SK-N-SH (cell line): Measurements from ENCODE around the gene NAA38. TPM values are rescaled to one million over a fixed set of nuclear protein-coding genes. Genes with fewer than 3 reads are reported as not detected.

Experiments used
- CTCF ChIA-PET: fragments of 300-600, 350-600 bp; formaldehyde crosslinking; extraction: SDS; loops from one replicate; lab custom pipeline; 2021; lab: Yijun Ruan, JAX
- POLR2A ChIA-PET: fragments of 350-600 bp; sonication (Branson Sonifier 250); formaldehyde crosslinking; extraction: SDS; loops from one replicate; lab custom pipeline; 2020; ENCODE audit warnings: antibody characterized with exemption, inconsistent platforms; lab: Yijun Ruan, JAX
- DNase-seq: peaks from one replicate; pipeline ENCODE4 v3.0.0; 2012
- H2AFZ ChIP-seq: fragments of 200-600 bp; sonication (generic); 2 replicates; pipeline ENCODE4 v1.8.1; 2016; ENCODE audit warnings: antibody characterized with exemption, mild to moderate bottlenecking, low read depth
- H3F3A ChIP-seq: fragments of 200-600 bp; sonication (generic); replicated peaks from 2 replicates; pipeline ENCODE3; 2016; ENCODE audit warnings: antibody characterized with exemption, mild to moderate bottlenecking; ENCODE audit not compliant: insufficient read depth
- H3K27ac ChIP-seq, 2 experiments: fragments of 200-500 bp in 1 of 2; fragments of 200-600 bp in 1 of 2; sonication (Bioruptor generic) in 1 of 2; sonication (generic), shearing (Covaris generic) in 1 of 2; 2 replicates each; pipeline versions ENCODE4 v1.5.1 to v1.6.1; 2014 to 2016; ENCODE audit warnings: low read depth in 2 of 2, inconsistent platforms in 1 of 2, low read length in 1 of 2, mild to moderate bottlenecking in 1 of 2, mixed read lengths in 1 of 2
- H3K27me3 ChIP-seq: fragments of 200-600 bp; sonication (generic), shearing (Covaris generic); 2 replicates; pipeline ENCODE4 v1.6.1; 2016; ENCODE audit warnings: mixed run types; ENCODE audit not compliant: insufficient read depth
- H3K36me3 ChIP-seq, 2 experiments: fragments of 200-500 bp in 1 of 2; fragments of 200-600 bp in 1 of 2; sonication (Bioruptor generic) in 1 of 2; sonication (generic) in 1 of 2; replicated peaks in 1 of 2; 2 replicates each; pipeline versions ENCODE3 to v1.5.1; 2014 to 2016; ENCODE audit warnings: low read length in 1 of 2, mild to moderate bottlenecking in 1 of 2; ENCODE audit not compliant: insufficient read depth in 2 of 2, control insufficient read depth in 1 of 2
- H3K4me1 ChIP-seq, 2 experiments: fragments of 200-500 bp in 1 of 2; fragments of 200-600 bp in 1 of 2; sonication (Bioruptor generic) in 1 of 2; sonication (generic), shearing (Covaris generic) in 1 of 2; 2 replicates each; pipeline versions ENCODE4 v1.5.1 to v1.6.1; 2014 to 2016; ENCODE audit warnings: low read depth in 1 of 2, low read length in 1 of 2, mixed run types in 1 of 2; ENCODE audit not compliant: insufficient read depth in 2 of 2, control insufficient read depth in 1 of 2
- H3K4me2 ChIP-seq: fragments of 200-600 bp; sonication (generic), shearing (Covaris generic); 2 replicates; pipeline ENCODE4 v1.6.1; 2017; ENCODE audit warnings: mixed run types
- H3K4me3 ChIP-seq, 2 experiments: fragments of 200-500 bp in 1 of 2; fragments of 200-600 bp in 1 of 2; sonication (Bioruptor generic) in 1 of 2; sonication (generic), shearing (Covaris generic) in 1 of 2; 2 replicates each; pipeline versions ENCODE4 v1.5.1 to v1.8.1; 2014 to 2016; ENCODE audit warnings: low read depth in 2 of 2, inconsistent platforms in 1 of 2, low read length in 1 of 2, mild to moderate bottlenecking in 1 of 2, mixed read lengths in 1 of 2, moderate library complexity in 1 of 2
- H3K79me2 ChIP-seq: fragments of 200-600 bp; sonication (generic); 2 replicates; pipeline ENCODE4 v1.8.1; 2017; ENCODE audit warnings: mild to moderate bottlenecking; ENCODE audit not compliant: insufficient read depth
- H3K9ac ChIP-seq: fragments of 200-600 bp; sonication (generic); 2 replicates; pipeline ENCODE4 v1.6.1; 2017; ENCODE audit warnings: mixed run types
- H3K9me2 ChIP-seq: fragments of 200-600 bp; sonication (generic); 2 replicates; pipeline ENCODE4 v1.6.1; 2017; ENCODE audit warnings: mixed run types
- H3K9me3 ChIP-seq: fragments of 200-600 bp; sonication (generic); 2 replicates; pipeline ENCODE4 v1.6.1; 2017; ENCODE audit warnings: mixed run types, mild to moderate bottlenecking, moderate library complexity
- H4K20me1 ChIP-seq: fragments of 200-600 bp; sonication (generic); 2 replicates; pipeline ENCODE4 v1.6.1; 2017; ENCODE audit warnings: mild to moderate bottlenecking, mixed run types; ENCODE audit not compliant: insufficient read depth
- CHD2 ChIP-seq: fragments of 150-350 bp; IDR thresholded peaks from 2 replicates; pipeline ENCODE4 v1.6.1; 2018; ENCODE audit warnings: low read length; ENCODE audit not compliant: partially characterized antibody
- GABPA ChIP-seq: IDR thresholded peaks from 2 replicates; pipeline ENCODE4 v1.4.0; 2012; ENCODE audit warnings: low read depth, mild to moderate bottlenecking
- NFIC ChIP-seq: IDR thresholded peaks from 2 replicates; pipeline ENCODE4 v1.4.0; 2012; ENCODE audit warnings: borderline replicate concordance
- RAD21 ChIP-seq: IDR thresholded peaks from 2 replicates; pipeline ENCODE4 v1.6.1; 2012; ENCODE audit warnings: mild to moderate bottlenecking, low read length
- RCOR1 ChIP-seq: fragments of 150-350 bp; IDR thresholded peaks from 2 replicates; pipeline ENCODE4 v1.6.1; 2017; ENCODE audit warnings: antibody characterized with exemption, low read length
- RFX5 ChIP-seq: IDR thresholded peaks from 2 replicates; pipeline ENCODE4 v1.6.1; 2012; ENCODE audit warnings: mild to moderate bottlenecking, improper control_type of control experiment, low read length
- RXRA ChIP-seq: IDR thresholded peaks from 2 replicates; pipeline ENCODE4 v1.4.0; 2012; ENCODE audit warnings: low read depth, mild to moderate bottlenecking, borderline replicate concordance
- SIN3A ChIP-seq: IDR thresholded peaks from 2 replicates; pipeline ENCODE4 v1.6.1; 2012; ENCODE audit warnings: low read depth, mild to moderate bottlenecking, low read length, moderate library complexity, borderline replicate concordance
- SMC3 ChIP-seq: IDR thresholded peaks from 2 replicates; pipeline ENCODE4 v1.6.1; 2012; ENCODE audit warnings: low read depth, low read length, improper control_type of control experiment
- TCF12 ChIP-seq: IDR thresholded peaks from 2 replicates; pipeline ENCODE4 v1.4.0; 2012
- YY1 ChIP-seq: IDR thresholded peaks from 2 replicates; pipeline ENCODE4 v1.4.0; 2012; ENCODE audit warnings: low read depth, mild to moderate bottlenecking
- WGBS: methylation state at CpG from one replicate; pipeline ENCODE4 v1.1.6; 2017; ENCODE audit warnings: low lambda C conversion rate; 5-methylcytosine and 5-hydroxymethylcytosine counted together
- polyA plus RNA-seq, 3 experiments: library from polyadenylated mRNA; depleted of rRNA; stranded (reverse); fragments of >200 nt; gene quantifications; 2 replicates each; pipeline ENCODE4 v1.2.3, GENCODE V29; 2012
- TF ChIP-seq, protein P1 (sequence below): IDR thresholded peaks from 2 replicates; pipeline ENCODE4 v1.4.0; 2012; ENCODE audit warnings: low read depth, borderline replicate concordance
- TF ChIP-seq, protein P2 (sequence below): IDR thresholded peaks from 2 replicates; pipeline ENCODE4; 2012

The NAA38 gene
- polyA plus RNA-seq, 1 of the 3 experiments (the other 2 are of a cell fraction) = 202 TPM

DNA sequence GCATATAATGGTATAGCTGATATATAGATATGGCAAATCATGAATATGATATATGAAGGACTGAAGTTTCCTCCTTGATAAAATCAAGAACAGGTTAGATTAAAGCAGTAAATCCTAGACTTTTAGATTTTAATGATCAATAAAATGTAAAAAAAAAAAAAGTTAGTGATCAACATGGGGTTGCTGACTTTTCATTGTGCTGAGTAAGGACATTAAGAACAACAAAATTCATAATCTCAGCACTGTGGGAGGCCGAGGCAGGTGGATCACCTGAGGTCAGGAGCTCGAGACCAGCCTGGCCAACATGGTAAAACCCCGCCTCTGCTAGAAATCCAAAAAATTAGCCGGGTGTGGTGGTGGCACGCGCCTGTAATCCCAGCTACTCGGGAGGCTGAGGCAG lies 20.9 kb upstream of the NAA38 start:
- DNase-seq = no peak
- Histone ChIP-seq H3K27me3 (no peaks in the 10 kb centered on the region), H3K27ac (no peak overlapping the region), H2AFZ (no peak overlapping the region), H3K4me1 (peaks cover 7 to 34% of the 10 kb centered on the region in 2 experiments), H4K20me1 (no peaks in the 10 kb centered on the region)
- WGBS = 88% methylated on average over 7 of the region's 7 CpGs
- TF ChIP-seq, protein P1, sequence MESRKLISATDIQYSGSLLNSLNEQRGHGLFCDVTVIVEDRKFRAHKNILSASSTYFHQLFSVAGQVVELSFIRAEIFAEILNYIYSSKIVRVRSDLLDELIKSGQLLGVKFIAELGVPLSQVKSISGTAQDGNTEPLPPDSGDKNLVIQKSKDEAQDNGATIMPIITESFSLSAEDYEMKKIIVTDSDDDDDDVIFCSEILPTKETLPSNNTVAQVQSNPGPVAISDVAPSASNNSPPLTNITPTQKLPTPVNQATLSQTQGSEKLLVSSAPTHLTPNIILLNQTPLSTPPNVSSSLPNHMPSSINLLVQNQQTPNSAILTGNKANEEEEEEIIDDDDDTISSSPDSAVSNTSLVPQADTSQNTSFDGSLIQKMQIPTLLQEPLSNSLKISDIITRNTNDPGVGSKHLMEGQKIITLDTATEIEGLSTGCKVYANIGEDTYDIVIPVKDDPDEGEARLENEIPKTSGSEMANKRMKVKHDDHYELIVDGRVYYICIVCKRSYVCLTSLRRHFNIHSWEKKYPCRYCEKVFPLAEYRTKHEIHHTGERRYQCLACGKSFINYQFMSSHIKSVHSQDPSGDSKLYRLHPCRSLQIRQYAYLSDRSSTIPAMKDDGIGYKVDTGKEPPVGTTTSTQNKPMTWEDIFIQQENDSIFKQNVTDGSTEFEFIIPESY = no peak
- TF ChIP-seq, all 33 proteins: peak for 0
- Histone ChIP-seq H3K4me2 (no peak overlapping the region), H3K4me3 (no peak overlapping the region), H3F3A (peaks cover 14% of the 10 kb centered on the region), H3K9me2 (no peaks in the 10 kb centered on the region), H3K79me2 (no peaks in the 10 kb centered on the region), H3K9ac (no peak overlapping the region), H3K9me3 (no peaks in the 10 kb centered on the region), H3K36me3 (peaks cover 22 to 54% of the 10 kb centered on the region in 2 experiments)
- ChIA-PET POLR2A (no interaction called here), CTCF (interaction anchor here (1.0 kb wide), 1 partner anchor 16 kb away, joined by 4 read pairs; no protein-coding TSS in a partner anchor)

DNA sequence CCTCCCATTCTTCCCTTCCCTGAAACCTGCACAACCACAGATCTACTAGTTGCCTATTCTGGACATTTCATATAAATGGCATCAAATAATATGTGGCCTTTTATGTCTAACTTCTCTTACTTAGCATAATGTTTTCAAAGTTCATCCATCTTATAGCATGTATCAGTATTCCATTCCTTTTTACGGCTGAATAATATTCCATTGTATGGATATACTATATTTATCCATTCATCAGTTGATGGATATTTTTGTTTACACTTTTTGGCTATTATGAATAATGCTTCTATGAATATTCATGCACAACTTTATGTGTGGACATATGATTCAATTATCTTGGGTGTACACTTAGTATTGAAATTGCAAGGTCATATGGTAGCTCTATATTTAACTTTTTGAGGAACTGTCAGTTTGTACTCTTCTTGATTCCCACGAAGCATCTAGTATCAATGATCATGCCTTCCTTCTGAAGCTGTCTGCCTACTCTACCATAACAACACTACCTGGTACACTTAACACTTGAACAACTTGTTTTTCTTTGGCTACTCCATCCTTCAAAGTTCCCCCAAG lies 18.5 kb upstream of the NAA38 start:
- Histone ChIP-seq H3K36me3 (peaks cover 30 to 57% of the 10 kb centered on the region in 2 experiments), H2AFZ (no peak overlapping the region)

More for the DNA sequence above, 18.5 kb upstream of the NAA38 start:
- CTCF ChIA-PET = interaction anchor here (1.1 to 1.7 kb wide), 3 partner anchors 10 to 114 kb away, joined by 3 to 5 read pairs (median 3); no protein-coding TSS in a partner anchor
- TF ChIP-seq SIN3A (no peak), NFIC (no peak), GABPA (no peak), RXRA (no peak), YY1 (no peak), RFX5 (no peak), SMC3 (no peak), RAD21 (no peak), CHD2 (no peak), TCF12 (no peak), RCOR1 (no peak)
- TF ChIP-seq, protein P2, sequence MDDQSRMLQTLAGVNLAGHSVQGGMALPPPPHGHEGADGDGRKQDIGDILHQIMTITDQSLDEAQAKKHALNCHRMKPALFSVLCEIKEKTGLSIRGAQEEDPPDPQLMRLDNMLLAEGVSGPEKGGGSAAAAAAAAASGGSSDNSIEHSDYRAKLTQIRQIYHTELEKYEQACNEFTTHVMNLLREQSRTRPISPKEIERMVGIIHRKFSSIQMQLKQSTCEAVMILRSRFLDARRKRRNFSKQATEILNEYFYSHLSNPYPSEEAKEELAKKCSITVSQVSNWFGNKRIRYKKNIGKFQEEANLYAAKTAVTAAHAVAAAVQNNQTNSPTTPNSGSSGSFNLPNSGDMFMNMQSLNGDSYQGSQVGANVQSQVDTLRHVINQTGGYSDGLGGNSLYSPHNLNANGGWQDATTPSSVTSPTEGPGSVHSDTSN = no peak
- TF ChIP-seq, protein P1 = no peak
- Histone ChIP-seq H4K20me1 (no peaks in the 10 kb centered on the region), H3K4me2 (no peak overlapping the region), H3K9ac (no peak overlapping the region), H3K9me2 (no peaks in the 10 kb centered on the region), H3K4me3 (no peak overlapping the region), H3K9me3 (no peaks in the 10 kb centered on the region), H3K27me3 (no peaks in the 10 kb centered on the region), H3K79me2 (no peaks in the 10 kb centered on the region), H3K4me1 (peaks cover 0 to 13% of the 10 kb centered on the region in 2 experiments; a peak in 2 of 4 replicates), H3K27ac (no peak overlapping the region), H3F3A (peaks cover 8% of the 10 kb centered on the region)
- 97% methylated on average over 2 of the region's 2 CpGs for WGBS
- DNase-seq = no peak
- POLR2A ChIA-PET = no interaction called here
